Mucosa of rectum (tissue), 2 donors: Measurements from ENCODE around the gene RANBP17.
"Not testable (repeated sequence)": the region's sequence is repeated elsewhere in the genome, so short reads cannot be mapped to it uniquely, and the experiment has no call there.

ENCODE experiments used
- H3K27ac ChIP-seq, 2 donors: one replicate each; pipeline ENCODE4 v1.7.0; 2013; ENCODE audit warnings: inconsistent platforms in 2 of 2, low read depth in 2 of 2, low read length in 2 of 2
- H3K27me3 ChIP-seq, 2 donors: one replicate each; pipeline ENCODE4 v1.7.0; 2013; ENCODE audit warnings: low read length in 2 of 2; ENCODE audit not compliant: control insufficient read depth in 2 of 2, insufficient read depth in 2 of 2
- H3K36me3 ChIP-seq, 2 donors: one replicate each; pipeline ENCODE4 v1.7.0; 2013; ENCODE audit warnings: low read length in 2 of 2; ENCODE audit not compliant: control insufficient read depth in 2 of 2, insufficient read depth in 2 of 2
- H3K4me1 ChIP-seq, 2 donors: one replicate each; pipeline ENCODE4 v1.7.0; 2013; ENCODE audit warnings: low read length in 2 of 2, mild to moderate bottlenecking in 1 of 2; ENCODE audit not compliant: control insufficient read depth in 2 of 2, insufficient read depth in 2 of 2
- H3K4me3 ChIP-seq, 2 donors: one replicate each; pipeline ENCODE4 v1.7.0; 2013; ENCODE audit warnings: low read length in 2 of 2
- H3K9ac ChIP-seq, 2 donors: one replicate each; pipeline ENCODE4 v1.7.0; 2013; ENCODE audit warnings: low read length in 2 of 2, low read depth in 1 of 2, mild to moderate bottlenecking in 1 of 2
- H3K9me3 ChIP-seq, 2 donors: one replicate each; pipeline ENCODE4 v1.7.0; 2013; ENCODE audit warnings: low read length in 2 of 2; ENCODE audit not compliant: control insufficient read depth in 2 of 2
- donor health status: healthy.
- donor health status: Normal muscosa, but diverticular disease.

The RANBP17 gene

GRCh38 chr5:170886210-170886894 lies 24.5 kb downstream of the RANBP17 start:
- Histone ChIP-seq H3K27me3 (no peaks in the 10 kb centered on the region), H3K36me3 (no peaks in the 10 kb centered on the region), H3K27ac (no peak overlapping the region), H3K9me3 (no peaks in the 10 kb centered on the region), H3K4me1 (peaks cover 0 to 5% of the 10 kb centered on the region in 2 donors), H3K9ac (no peak overlapping the region), H3K4me3 (no peak overlapping the region)

GRCh38 chr5:170892196-170892595 lies 30.4 kb downstream of the RANBP17 start:
- Histone ChIP-seq H3K27ac (no peak overlapping the region), H3K9me3 (no peaks in the 10 kb centered on the region), H3K9ac (no peak overlapping the region), H3K4me1 (no peaks in the 10 kb centered on the region), H3K27me3 (no peaks in the 10 kb centered on the region), H3K4me3 (no peak overlapping the region), H3K36me3 (no peaks in the 10 kb centered on the region)

GRCh38 chr5:170894665-170895064 lies 32.8 kb downstream of the RANBP17 start:
- H3K27ac ChIP-seq: no peak overlapping the region
- no peaks in the 10 kb centered on the region for H3K9me3 ChIP-seq
- H3K27me3 ChIP-seq: no peaks in the 10 kb centered on the region
- no peak overlapping the region for H3K9ac ChIP-seq
- H3K36me3 ChIP-seq: no peaks in the 10 kb centered on the region
- H3K4me1 ChIP-seq: no peaks in the 10 kb centered on the region
- H3K4me3 ChIP-seq: no peak overlapping the region

- H3K9ac ChIP-seq: no peak overlapping the region
- H3K27me3 ChIP-seq: no peaks in the 10 kb centered on the region
- H3K4me3 ChIP-seq: no peak overlapping the region
- H3K27ac ChIP-seq: no peak overlapping the region
- no peaks in the 10 kb centered on the region for H3K4me1 ChIP-seq
- no peaks in the 10 kb centered on the region for H3K36me3 ChIP-seq
- H3K9me3 ChIP-seq: no peaks in the 10 kb centered on the region
These were observed 35.0 kb downstream of the RANBP17 start for GRCh38 chr5:170896779-170897178.

GRCh38 chr5:170903075-170903474 lies 41.3 kb downstream of the RANBP17 start:
- Histone ChIP-seq H3K9ac (no peak overlapping the region), H3K4me1 (no peaks in the 10 kb centered on the region), H3K27me3 (no peaks in the 10 kb centered on the region), H3K36me3 (no peaks in the 10 kb centered on the region), H3K4me3 (no peak overlapping the region), H3K9me3 (no peaks in the 10 kb centered on the region), H3K27ac (no peak overlapping the region)

GRCh38 chr5:170907758-170908157 lies 45.9 kb downstream of the RANBP17 start:
- H3K36me3 ChIP-seq: no peaks in the 10 kb centered on the region

GRCh38 chr5:170913573-170913972 lies 51.8 kb downstream of the RANBP17 start:
- H3K27ac ChIP-seq: no peak overlapping the region

More at GRCh38 chr5:170907758-170908157, 45.9 kb downstream of the RANBP17 start:
- H3K9me3 ChIP-seq: no peaks in the 10 kb centered on the region
- H3K27ac ChIP-seq: no peak overlapping the region
- no peaks in the 10 kb centered on the region for H3K4me1 ChIP-seq
- no peak overlapping the region for H3K4me3 ChIP-seq
- H3K9ac ChIP-seq: no peak overlapping the region
- H3K27me3 ChIP-seq: no peaks in the 10 kb centered on the region

GRCh38 chr5:170917113-170917512 lies 55.3 kb downstream of the RANBP17 start:
- Histone ChIP-seq H3K27me3 (no peaks in the 10 kb centered on the region), H3K9ac (no peak overlapping the region), H3K4me3 (no peak overlapping the region), H3K9me3 (no peaks in the 10 kb centered on the region), H3K4me1 (no peaks in the 10 kb centered on the region), H3K36me3 (no peaks in the 10 kb centered on the region), H3K27ac (no peak overlapping the region)

More at GRCh38 chr5:170913573-170913972, 51.8 kb downstream of the RANBP17 start:
- no peaks in the 10 kb centered on the region for H3K27me3 ChIP-seq
- no peak overlapping the region for H3K9ac ChIP-seq
- no peak overlapping the region for H3K4me3 ChIP-seq
- no peaks in the 10 kb centered on the region for H3K36me3 ChIP-seq
- no peaks in the 10 kb centered on the region for H3K4me1 ChIP-seq
- no peaks in the 10 kb centered on the region for H3K9me3 ChIP-seq

GRCh38 chr5:170920196-170920595 lies 58.4 kb downstream of the RANBP17 start:
- H3K9ac ChIP-seq: no peak overlapping the region
- no peaks in the 10 kb centered on the region for H3K36me3 ChIP-seq
- no peak overlapping the region for H3K4me3 ChIP-seq
- H3K9me3 ChIP-seq: no peaks in the 10 kb centered on the region
- H3K27ac ChIP-seq: no peak overlapping the region
- no peaks in the 10 kb centered on the region for H3K4me1 ChIP-seq
- no peaks in the 10 kb centered on the region for H3K27me3 ChIP-seq

- H3K36me3 ChIP-seq, H3K9me3 ChIP-seq, H3K4me3 ChIP-seq, H3K4me1 ChIP-seq, H3K27me3 ChIP-seq, H3K9ac ChIP-seq, H3K27ac ChIP-seq: not testable (repeated sequence)
These were observed 60.5 kb downstream of the RANBP17 start for GRCh38 chr5:170922331-170922730.
